Stimulated activated CD8-positive, alpha-beta memory T cell treated with anti-CD3 and anti-CD28 coated beads, Interleukin-7, amount 100 ng/mL, for 4 hours (primary cell): ENCODE results near the gene TRRAP.
"Not testable (repeated sequence)": the region's sequence is repeated elsewhere in the genome, so short reads cannot be mapped to it uniquely, and the experiment has no call there.

Experiments used
- DNase-seq, 2 donors: peaks; one replicate each; pipeline ENCODE4 v3.0.0-alpha.2; 2020; ENCODE audit warnings: low read depth in 2 of 2

Gene TRRAP

GRCh38 chr7:98866351-98866750 lies 12.0 kb upstream of the TRRAP start:
- no peak for DNase-seq

- no peak for DNase-seq
Measured at GRCh38 chr7:98866765-98867164, 11.6 kb upstream of the TRRAP start.

GRCh38 chr7:98868450-98868849 lies 9.9 kb upstream of the TRRAP start:
- DNase-seq, result no peak

- DNase-seq, result no peak
Measured at GRCh38 chr7:98869027-98869596, 9.2 kb upstream of the TRRAP start.

DNA sequence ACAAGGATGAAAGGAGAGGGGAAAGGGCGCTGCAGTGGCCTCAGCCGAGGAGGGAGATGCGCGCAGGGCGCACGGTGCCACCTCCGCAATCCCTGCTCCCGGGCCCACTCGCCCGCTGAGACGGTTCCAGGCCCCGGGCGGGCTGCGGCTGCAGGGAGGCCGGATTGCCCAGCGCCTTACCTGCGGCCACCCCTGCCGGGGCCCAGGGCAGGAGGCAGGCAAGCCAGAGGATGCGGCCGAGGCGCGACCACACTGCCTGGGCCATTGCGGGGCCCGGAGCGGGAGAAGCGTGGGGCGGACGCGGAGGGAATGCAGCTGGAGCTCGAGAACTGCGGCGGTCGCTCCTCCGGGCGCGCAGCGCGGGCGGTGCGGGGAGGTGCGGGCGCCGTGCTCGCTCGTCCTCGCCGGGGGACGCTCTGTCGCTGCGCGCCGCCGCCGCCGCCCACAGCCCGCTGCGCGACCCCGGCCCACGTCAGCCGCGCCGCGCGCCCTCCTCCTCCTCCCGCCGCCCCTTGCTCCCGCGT lies 8.7 kb upstream of the TRRAP start, which contains the start of gene TMEM130:
TSS of gene TMEM130 (minus strand) at position 418 of the 524 bp plus-strand sequence. CDS start at position 265, 153 bp downstream.
- DNase-seq, result no peak

GRCh38 chr7:98870121-98870651 lies 8.1 kb upstream of the TRRAP start:
- DNase-seq, result peak; percentile 57 to 71

DNA sequence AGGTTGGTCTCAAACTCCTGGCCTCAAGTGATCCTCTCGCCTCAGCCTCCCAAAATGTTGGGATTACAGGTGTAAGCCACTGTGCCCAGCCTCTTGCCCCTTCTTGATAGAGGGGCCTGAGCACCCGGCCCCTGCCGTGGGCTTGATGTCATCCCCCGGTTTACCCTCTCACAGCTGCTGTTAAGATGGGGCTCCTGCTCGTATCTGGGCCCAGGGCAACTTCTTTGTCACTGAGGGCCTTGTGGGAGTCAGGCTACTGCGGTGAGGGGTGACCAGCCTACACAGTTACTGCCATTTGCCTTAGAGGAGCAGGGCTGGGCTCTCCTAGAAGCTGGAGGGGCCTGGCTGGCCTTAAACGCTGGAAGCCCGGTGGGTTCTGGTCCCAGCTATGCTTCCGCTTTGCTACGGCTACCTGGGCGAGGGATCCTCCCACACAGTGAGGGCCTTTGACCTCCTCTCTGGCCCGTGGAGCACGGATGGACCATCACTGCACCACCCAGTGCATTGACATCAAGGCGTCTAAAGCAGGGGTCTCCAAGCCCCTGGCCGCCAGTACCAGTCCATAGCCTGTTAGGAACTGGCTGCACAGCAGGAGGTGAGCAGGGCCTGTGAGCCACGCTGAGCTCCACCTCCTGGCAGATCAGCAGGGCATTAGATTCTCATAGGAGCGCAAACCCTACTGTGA lies 7.4 kb upstream of the TRRAP start:
- DNase-seq, result no peak

DNA sequence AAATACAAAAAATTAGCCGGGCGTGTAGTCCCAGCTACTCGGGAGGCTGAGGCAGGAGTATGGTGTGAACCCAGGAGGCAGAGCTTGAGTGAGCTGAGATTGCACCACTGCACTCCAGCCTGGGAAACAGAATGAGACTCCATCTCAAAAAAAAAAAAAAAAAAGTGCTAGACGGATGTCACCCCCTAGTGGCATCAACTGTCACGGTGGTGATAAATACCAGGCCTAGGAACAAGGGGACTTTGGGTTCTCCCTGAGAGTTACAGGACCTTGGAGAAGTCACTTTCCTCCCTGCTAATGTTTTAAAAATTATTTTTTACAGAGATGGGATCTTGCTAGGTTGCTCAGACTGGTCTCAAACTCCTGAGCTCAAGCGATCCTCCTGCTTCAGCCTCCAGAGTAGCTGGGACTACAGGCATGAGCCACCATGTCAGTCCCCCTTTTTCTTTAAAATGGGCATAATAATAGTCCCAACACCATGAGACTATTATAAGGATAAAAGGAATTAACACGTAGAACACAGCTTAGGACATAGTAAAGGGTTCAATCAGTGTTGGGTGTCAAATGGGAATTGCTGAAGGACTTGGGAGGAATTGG lies 5.9 kb upstream of the TRRAP start:
- no peak for DNase-seq

DNA sequence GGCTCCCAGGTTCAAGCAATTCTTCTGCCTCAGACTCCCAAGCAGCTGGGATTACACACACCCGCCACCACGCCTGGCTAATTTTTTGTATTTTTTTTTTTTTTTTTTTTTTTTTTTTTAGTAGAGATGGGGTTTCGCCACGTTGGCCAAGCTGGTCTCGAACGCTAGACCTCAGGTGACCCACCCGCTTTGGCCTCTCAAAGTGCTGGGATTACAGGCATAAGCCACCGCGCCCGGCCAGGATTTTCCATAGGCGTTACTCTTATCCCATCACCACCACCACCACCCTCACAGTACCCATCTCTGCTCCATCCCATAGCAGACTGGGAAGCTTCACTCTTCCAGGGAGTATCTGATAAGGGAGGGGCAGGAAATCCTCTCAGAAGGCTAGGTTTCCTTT lies 4.7 kb upstream of the TRRAP start:
- not testable (repeated sequence) for DNase-seq

DNA sequence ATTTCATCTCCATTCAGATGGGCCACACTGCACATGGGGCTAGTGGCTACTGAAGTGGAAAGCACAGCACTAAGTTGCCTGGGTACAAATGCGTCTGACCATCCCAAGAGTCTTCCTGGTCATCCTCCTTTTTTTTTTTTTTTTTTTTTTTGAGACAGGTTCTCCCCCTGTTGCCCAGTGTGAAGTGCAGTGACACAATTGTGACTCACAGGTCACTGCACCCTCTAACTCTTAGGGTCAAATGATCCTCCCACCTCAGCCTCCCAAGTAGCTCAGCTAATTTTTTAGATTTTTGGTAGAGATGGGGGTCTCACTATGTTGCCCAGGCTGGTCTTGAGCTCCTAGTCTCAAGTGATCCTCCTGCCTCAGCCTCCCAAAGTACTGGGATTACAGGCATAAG lies 3.4 kb upstream of the TRRAP start:
- no peak for DNase-seq

DNA sequence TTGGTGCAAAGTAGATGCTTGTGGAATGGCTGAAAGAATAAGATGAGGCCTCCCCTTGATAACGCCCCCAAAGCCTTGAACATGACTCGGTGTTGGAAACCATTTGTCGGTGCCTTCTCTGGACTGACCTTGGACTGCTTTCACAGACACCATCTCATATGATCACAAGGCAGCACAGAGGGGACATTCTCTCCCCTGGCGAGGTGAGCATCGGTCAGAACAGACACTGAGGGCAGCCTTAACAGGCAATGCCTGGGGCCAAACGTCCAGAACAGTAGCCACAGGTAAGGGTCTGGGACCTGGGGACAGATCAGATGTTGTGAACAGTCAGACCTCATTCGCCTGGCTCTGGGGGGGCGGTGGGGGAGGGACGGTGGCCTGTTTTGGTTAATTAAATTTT lies 2.8 kb upstream of the TRRAP start:
- DNase-seq, result no peak

GRCh38 chr7:98877146-98877545 lies 1.2 kb upstream of the TRRAP start:
- DNase-seq, result no peak

GRCh38 chr7:98877692-98878364 lies 504 bp upstream of the TRRAP start:
- DNase-seq, result no peak

DNA sequence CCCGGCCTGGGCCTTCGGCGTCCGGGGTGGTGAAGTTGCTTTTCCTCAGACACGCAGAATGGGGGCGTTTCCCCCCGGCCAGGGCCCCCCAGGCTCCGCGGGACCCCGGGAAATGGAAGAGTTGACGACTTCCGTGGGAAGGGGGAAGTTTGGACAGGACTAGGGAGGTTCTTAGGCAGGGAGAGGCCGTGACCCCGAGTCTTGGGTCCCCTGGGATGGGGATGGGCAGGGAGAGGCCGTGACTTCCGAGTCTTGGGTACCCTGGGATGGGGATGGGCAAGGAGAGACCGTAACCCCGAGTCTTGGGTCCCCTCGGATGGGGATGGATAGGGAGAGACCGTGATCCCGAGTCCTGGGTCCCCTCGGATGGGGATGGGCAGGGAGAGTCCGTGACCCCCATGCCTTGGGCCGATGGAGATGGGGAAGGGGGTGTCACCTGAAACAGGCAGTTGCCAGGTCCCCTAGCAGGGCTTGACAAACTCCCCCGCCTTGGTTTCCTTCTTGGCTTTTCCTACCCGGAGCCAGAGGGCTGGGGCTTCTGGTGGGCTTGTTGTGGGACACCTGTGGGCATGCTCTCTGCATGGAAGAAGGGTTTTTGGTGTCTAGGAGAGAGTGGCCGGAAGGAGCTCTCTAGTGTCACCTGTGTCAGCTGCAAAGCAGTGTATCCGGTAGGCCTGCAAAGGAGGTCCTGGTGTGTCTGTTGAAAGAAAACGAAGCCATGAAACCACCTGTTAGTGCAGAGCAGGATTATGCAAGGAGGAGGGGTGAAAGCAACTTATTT lies 1.1 kb downstream of the TRRAP start:
- peak; percentile 38 to 44 for DNase-seq

DNA sequence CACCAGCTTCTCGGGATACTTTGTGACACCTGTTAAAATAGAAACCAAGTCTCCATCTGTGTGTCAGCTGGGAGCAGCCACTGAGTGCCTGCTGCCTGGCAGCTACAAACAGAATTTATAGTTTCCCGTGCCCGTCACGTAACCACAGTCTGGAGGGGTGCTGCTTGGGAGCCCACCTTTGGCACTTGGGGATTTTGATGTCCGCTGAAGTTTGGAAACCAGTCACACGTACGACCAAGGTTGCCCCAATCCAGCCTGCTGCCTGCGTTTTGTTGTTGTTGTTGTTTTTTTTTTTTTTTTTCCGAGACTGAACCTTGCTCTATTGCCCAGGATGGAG lies 1.6 kb downstream of the TRRAP start:
- no peak for DNase-seq

DNA sequence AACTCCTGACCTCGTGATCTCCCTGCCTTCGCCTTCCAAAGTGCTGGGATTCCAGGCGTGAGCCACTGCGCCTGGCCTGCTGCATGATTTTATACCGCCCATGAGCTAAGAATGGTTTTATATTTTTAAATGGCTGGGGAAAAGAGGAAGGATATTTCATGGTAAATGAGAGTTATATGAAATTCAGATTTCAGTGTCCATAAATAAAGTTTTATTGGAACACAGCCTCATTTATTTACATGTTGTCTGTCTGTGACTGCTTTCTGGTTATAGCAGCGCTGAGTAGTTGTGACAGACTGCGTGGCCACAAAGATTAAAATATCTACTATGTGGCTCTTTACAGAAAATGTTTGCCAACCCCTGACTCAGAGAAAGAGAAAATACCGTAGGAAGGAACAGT lies 2.2 kb downstream of the TRRAP start:
- DNase-seq, result no peak

DNA sequence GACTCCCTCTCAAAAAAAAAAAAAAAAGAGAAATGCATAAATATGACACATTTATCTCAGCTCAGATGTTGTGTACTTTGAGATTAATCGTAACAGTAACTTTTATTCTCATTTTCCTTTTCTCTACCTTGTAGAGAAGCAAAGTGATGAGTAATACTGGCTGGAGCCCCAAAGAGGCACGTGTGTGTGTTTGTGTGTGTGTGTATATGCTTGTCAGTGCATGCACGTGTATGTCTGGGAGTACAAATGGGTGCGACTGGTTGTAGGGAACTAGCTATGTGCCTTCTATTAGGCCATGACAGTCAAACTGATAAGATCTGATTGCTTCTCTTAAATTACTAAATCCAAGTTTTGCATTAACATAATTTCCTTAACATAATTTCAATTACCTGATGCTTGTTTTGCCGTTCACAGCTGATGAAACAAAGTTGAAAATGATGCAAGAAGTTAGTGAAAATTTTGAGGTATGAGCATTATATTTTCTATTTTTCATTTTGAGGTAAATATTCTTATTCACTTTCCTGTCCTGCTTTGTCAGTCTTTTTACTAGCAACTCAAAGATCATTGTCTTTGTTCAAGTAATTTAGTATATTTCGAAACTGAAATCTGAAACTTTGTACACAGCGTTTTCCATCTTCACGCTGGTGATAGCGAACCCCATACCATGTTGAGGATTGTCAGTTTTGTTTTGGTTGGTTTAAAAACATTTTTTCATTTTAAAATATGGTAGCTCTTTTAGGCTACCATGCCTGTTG lies 3.4 kb downstream of the TRRAP start:
- no peak for DNase-seq

- no peak for DNase-seq
Measured at GRCh38 chr7:98884416-98884815, 6.1 kb downstream of the TRRAP start.

- no peak for DNase-seq
Measured at GRCh38 chr7:98887038-98887437, 8.7 kb downstream of the TRRAP start.

GRCh38 chr7:98892609-98893008 lies 14.3 kb downstream of the TRRAP start:
- DNase-seq, result no peak

DNA sequence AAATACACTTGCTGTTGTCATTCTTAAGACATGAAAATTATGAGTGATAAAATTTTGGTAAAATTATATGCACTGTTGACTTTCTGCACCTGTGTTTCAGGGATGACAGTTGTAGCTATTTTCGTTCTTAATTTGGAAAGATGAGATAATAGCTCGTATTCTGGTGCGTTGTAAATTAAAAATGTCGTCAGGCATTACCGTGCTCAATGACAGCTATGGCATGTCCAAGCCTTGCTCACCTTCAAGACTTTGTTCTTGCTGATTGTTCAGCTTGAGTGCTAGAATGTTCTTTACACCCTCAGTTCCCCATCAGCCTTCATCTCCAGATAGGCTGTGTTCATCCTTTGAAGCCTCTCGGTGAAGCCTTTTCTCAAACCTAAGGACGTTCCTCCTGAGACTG lies 21.5 kb downstream of the TRRAP start:
- no peak for DNase-seq
